SH-SY5Y (cell line): ENCODE results near the gene SIRT7.

Source experiments
- GATA2 ChIP-seq: IDR thresholded peaks from 2 replicates; pipeline ENCODE4 v1.6.1; 2011; ENCODE audit warnings: mild to moderate bottlenecking, low read depth, low read length
- GATA3 ChIP-seq: IDR thresholded peaks from 2 replicates; pipeline ENCODE4 v1.6.1; 2011; ENCODE audit warnings: low read depth, mild to moderate bottlenecking, low read length, moderate library complexity

SIRT7 gene

DNA sequence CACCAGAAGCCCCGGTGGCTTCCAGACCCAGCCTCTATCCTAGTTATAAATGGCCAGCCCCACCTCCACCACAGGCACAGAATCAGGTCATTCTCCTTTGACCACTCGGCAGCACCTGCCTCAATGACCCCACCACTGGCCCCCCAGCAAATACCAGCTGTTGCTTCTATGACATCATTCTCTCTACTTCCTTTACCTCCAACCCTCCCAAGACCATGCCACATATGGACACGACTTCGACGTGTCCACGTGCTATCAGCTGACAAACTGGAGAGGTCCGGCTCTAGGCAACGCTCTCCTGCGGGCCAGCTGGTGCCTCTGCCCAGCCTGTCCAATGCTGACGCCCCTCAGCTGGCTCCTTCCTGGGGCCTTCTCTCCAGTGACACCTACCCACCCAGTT, 32.5 kb downstream of the SIRT7 start:
- TF ChIP-seq GATA2 = no peak
- no peak for TF ChIP-seq GATA3

DNA sequence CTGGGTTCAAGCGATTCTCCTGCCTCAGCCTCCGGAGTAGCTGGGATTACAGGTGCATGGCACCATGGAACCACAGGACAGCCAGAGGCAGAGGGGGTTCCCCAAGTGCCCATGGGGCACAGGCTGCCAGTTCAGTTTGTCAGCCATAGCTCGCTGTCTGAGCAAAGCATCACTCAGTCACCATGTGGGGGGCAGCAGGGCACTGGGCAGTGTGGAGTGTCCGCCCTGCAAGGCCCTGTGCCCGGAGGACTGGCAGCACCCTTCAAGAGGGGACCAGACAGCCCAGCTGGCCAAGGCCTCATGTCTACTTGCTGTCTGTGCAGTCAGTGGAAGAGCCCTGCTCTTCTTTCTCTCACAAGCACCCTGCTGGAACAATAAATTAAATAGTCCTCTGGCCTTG, 33.0 kb downstream of the SIRT7 start:
- no peak for TF ChIP-seq GATA2
- TF ChIP-seq GATA3 = no peak

DNA sequence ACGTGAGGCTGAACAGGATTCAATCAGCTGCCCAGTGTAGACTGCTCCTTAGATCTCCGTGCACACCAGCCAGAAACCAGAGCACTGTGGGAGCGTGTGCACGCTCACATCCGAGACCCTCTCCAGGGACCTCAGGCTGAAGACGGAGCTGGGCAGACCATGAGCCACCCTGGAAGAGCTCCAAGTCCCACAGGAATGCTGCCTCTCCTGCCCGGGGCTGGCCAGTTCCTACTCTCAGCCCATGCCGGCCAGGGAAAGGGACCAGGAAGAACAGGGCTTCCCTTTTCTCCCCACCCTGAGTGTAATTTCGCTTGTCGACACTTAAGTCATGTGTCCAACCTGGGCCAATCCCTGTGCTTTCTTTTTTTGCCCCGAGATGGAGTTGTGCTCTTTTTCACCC, 33.5 kb downstream of the SIRT7 start:
- TF ChIP-seq GATA3 = no peak
- TF ChIP-seq GATA2 = no peak

DNA sequence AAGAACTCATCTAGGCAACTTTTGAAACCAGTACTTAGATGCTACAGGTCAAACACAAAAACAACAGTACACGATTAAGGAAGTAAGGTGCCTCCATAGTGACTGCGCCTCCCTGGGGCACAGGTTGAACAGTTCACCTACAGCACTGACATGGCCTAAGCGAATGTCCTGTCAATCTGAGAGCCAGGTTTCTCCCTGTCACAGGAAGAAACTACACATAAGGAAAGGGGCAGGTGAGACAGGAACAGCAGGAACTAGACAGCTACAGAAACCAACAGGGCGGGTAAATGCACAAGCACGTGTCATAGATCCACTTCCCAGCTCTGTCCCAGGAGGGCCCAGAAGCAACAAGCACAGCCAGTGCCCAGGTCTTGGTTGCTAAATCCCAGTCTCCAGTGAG, 38.9 kb downstream of the SIRT7 start:
- no peak for TF ChIP-seq GATA2
- no peak for TF ChIP-seq GATA3

DNA sequence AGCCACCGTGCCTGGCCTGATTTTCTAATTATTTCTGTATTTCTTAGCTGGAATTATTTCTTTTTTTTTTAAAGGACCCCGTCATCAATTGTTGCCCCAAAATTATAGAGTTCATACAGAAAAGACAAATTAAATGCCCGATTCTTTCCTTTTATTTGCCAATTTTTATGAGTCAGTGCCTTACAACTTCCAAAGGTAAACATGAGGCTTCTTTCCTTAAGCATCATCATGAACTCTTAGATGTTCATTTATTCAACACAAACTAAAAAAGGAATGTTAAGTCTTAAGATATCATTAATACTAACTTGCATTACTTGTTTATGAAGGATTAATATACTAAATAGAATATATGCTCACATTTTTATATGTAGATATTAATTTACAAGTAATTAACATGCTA, 39.7 kb downstream of the SIRT7 start:
- TF ChIP-seq GATA3 (no peak), GATA2 (no peak)

DNA sequence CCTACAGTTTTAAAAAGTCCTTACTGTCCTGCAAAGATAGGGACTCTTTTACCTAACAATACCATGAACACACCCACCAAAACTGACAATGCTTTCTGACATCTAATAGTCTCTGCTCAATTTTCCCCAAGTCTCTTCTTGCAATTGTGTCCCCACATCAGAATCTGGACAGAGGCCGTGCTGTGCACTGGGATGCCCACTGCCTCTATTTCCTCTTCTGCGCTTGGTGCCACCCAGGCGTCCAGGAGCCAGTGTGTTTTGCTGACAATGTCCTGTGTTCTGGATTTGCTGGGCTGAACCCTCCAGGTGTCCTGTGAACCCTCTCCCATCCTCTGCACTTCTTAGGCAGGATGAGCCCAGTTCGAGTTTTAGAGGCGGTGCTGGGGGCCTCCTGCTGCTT, 40.4 kb downstream of the SIRT7 start:
- TF ChIP-seq GATA2 (no peak), GATA3 (no peak)

DNA sequence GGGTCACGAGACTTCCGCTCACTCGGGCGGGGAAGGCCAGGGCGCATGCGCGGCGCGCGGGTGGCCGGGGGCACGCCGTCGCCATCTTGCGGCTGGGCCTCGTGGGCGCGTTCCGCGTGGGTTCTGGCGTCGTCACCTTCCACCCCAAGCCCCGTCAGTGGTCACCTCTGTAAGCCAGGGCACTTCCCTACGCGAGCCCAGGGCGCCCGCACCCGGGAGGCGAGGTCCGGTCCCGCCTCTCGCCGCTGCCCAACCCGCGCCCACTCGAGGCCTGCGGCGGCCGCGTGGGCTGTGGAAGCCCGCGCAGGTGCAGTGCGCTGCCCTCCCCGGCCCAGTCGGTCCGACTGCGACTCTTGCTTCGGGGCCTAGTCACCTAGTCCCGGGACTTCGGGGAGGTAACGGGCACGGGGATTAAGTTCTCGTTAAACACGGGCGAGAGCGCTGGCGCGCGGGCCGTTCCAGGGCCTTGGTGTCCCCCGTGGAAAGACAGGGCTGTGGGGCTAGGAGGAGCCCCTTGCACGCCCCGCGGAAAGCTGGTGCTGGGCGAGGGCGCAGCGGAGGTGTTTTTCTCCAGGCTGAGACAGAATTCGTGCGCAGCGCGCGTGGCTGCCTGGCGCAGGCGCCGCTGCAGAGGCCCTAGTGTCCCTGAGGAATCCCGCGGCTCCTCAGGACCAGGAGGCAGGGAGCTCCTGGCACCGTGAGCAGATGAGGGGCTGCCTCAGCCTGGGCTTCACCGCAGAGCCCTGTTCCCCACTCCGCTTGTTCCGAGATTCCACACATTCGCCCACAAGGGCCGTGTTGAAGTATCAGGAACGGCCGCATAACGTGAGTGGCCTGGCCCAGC, 46.4 kb downstream of the SIRT7 start:
- no peak for TF ChIP-seq GATA3
- no peak; the same call in 1 of the 2 replicates for TF ChIP-seq GATA2

DNA sequence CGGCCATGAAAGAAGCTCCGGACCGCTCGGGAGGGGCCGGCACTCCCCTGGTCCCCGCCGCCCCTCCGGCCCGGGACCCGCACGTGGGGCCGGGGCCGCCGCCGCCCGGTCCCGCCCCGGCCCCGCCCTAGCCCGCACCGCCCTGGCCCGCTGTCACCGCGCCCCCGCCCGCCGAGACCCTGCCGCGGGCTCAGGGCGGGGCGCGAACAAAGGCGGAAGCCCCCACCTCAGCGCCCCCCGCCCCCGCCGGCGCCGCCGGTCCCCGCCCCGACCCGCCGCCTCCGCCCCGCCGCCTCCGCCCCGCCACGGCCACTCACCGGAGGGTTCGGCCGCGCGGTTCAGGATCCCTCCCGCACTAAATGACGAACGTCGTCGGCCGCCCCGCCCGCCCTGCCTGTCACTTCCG, 47.0 kb downstream of the SIRT7 start, which contains the start of gene ARHGDIA:
Gene ARHGDIA (minus strand): TSS at position 357 of the 406 bp plus-strand sequence. CDS start 1,407 bp downstream, outside the sequence.
- TF ChIP-seq GATA3 (no peak), GATA2 (no peak)

DNA sequence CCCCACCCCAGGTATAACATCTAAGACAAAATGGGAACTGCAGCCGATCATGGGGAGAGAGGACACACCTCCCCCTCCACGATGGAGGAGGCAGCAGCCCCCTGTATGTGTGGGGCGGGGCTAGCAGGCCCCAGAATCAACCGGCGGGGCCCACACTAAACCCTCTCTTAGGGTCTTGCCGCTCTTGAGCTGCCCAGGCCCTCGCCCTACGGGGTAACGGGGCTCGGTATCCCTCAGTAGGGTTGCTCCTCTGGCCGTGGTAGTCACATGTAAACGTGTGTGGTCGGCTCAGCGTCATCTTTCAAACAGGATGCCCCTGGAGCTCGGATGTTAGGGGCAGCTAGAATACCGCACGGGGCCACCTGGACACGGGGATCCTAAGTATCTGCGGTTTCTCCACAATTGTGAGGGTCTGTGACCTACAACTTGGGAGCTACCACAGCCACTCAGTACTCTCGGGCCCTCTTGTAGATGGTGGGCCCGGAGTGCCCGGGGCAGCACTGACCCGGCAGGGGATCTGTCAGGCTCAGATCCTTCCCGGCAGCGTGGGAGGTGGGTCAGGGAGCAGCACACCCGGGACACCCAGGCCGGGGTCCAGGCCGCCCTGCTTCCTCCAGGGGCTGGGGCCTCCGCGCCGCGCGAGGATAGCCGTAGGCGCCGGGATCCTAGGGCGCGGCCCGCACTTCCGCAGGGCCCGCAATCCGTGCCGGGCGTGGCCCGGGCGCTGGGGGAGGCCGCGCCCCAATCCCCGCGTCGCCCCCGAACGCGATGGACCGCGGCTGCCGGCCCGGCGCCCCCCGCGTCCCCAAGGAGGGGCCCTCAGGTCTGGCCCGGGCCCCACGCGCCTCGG, 47.6 kb downstream of the SIRT7 start:
- TF ChIP-seq GATA3 = no peak
- no peak for TF ChIP-seq GATA2

DNA sequence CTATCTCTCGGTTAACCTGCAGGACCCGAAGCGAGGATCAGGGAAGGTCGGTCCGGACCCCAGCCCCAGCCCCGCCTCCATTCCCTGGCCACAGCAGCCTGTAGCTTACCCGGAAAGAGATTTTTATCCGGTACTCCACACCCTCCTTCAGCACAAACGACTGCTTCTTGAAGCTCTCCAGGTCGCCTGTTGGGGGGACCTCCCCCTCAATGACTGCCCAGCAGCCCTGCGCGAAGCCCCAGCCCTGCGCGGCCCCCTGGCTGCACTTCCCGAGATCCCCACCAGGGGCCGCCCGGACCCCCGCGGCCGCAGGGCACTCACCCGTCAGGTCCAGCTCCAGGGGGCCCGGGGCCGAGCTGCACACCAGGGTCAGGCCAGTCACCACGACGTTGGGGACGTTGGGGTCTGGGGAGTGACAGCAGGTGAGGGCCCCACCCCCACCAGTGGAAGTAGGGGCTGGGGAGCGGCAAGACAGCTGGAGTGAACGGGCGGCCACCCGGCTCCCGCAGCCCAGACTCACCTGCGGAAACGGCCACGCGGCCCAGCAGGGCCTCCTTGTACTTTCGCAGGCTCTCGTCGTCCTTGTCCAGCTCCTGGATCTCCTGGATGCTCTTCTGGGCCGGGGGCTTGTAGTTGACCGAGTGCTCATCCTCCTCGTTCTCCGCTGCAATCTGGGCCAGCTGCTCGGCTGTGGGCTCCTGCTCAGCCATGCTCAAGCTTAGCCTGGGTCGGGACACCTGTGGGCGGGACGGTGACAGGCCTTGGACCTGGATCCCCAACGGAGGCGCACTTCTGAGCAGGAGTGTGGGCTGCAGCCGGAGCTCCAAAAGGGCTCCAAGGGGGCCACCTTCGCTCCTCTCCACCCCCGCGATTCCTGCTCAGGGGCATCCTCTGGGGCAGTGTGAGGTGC, 48.5 kb downstream of the SIRT7 start:
- TF ChIP-seq GATA3 (no peak), GATA2 (no peak)

DNA sequence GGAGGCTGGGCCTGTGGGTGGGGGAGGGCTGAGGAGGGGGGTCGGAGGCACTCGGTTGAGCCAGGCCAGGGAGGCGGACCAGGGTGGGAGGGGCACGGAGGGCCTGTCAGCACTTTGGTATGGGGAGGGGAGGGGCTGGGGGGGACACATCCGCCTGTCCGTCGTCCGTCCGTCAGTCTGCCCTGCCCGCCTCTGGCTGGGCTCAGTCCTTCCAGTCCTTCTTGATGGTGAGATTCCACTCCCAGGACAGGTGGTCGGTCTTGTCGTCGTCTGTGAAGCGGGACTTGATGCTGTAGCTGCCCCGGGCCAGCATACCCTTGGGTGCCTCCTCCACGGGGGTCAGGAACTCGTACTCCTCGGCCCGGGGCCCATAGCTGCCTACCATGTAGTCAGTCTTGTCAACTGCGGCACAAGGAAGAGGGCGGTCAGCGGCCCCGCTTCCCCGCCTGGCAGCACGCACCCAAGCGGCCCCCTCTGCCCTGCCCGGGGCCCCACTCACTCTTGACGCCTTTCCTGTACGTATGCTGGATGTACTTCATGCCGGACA, 49.2 kb downstream of the SIRT7 start:
- TF ChIP-seq GATA2 (no peak), GATA3 (no peak)

DNA sequence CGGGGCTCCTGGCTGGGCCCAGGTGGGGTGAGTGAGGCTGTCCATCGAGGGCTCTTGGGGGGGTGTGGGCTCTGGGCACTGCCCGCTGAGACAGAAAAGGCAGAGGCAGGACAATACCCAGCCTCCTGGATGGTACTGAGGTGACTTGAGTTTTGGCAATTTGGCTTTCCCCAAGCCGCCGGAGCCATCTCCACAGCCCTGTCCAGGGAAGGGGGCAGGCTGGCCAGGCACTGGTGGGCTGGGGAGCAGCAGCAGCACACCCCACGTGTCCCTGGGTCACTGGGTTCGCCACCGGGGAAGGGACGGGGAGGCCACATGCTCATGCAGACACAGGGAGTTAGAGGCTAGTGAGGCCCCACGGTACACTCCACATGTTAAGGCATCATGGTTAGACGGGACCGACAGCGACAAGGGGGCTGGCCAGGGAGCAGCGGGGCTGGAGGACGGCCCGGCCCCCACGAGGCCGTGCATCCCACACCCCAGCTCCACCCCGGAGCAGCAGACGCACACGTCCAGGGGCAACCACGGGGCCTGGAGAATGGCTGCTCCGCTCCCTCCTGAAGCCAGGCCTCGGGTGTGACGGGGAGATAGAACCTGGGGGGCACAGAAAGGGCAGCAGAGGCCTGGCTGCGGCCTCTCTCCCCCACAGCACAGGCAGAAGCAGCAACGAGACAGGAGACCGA, 49.8 kb downstream of the SIRT7 start:
- no peak for TF ChIP-seq GATA3
- no peak for TF ChIP-seq GATA2

DNA sequence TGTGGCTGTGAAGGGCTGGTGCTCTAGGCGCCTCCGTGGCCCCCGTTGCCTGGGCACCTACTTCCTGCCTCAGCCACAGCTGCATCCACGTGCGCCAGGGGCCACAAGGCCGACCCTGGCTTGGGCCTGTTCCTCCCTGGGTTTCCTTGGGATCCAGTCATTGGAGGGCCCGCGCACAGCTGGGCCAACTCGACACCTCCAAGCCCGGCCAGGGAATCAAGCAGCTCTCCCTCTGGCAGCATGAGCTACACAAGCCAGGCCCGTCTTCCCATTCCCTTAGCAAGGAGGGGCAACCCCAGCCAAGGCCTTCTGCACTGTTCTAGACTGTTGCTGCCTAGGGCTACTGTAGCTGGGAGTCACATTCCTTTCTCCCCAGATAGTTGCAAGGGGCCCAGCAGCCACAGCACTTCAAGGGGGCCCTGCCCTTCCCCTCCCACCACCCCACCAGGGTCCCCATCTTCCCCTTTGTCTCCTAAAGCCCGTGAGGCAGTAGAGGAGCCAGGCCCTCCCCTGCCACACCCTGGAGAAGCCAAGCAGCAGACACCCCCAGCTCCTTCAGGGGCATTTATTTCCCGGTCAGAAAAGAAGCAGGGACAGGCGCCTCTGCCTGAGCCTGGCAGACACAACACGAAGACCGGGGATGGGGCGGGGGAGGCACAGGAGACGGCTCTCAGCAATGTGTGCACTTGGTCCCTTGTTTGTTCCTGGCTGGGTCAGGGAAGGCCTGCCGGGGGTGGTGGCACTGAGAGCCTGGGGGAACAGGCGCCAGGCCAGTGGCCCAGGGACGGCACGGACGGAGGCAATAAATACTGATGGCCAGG, 50.6 kb downstream of the SIRT7 start:
- TF ChIP-seq GATA3 (no peak), GATA2 (no peak)
